GM18868 (cell line): ENCODE results near the gene CCDC136.

ENCODE experiments used
- ATAC-seq: cut with Tn5 transposase; IDR thresholded peaks from one replicate; pipeline ENCODE4 v1.9.1; 2021; ENCODE audit warnings: mild to moderate bottlenecking, moderate library complexity; ENCODE audit not compliant: unreplicated experiment

The CCDC136 gene

DNA sequence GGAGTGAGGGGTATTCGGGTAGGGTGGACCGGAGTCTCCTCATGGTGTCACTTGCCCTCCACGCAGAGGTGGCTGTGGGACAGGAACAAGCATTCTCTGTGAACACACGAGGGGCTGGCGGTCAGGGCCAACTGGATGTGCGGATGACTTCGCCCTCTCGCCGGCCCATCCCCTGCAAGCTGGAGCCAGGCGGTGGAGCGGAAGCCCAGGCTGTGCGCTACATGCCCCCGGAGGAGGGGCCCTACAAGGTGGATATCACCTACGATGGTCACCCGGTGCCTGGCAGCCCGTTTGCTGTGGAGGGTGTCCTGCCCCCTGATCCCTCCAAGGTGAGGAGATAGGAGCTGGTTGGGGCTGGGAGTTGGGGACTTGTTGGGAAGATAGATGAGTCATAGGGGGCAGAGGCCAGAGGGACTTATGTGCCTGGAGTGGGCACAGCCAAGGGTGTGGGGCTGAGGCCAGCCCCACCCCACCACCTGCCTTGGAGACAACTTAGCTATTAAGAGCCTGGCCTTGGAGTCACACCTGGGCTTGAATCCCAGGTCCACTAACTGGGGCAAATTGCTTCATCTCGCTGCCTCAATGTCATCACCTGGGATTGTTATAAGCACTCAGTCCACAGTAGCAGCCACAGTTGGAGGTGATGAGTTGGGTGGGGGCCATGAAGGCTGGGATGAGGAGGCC lies 52.3 kb downstream of the CCDC136 start:
- no peak for ATAC-seq

DNA sequence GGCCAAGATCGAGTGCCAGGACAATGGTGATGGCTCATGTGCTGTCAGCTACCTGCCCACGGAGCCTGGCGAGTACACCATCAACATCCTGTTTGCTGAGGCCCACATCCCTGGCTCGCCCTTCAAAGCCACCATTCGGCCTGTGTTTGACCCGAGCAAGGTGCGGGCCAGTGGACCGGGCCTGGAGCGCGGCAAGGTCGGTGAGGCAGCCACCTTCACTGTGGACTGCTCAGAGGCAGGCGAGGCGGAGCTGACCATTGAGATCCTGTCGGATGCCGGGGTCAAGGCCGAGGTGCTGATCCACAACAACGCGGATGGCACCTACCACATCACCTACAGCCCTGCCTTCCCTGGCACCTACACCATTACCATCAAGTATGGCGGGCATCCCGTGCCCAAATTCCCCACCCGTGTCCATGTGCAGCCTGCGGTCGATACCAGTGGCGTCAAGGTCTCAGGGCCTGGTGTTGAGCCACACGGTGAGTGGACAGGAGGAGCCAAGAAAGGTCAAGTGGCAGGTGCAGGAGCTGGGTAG lies 53.1 kb downstream of the CCDC136 start:
- ATAC-seq, result no peak

- no peak for ATAC-seq
These were observed 53.7 kb downstream of the CCDC136 start for GRCh38 chr7:128845475-128845874.

DNA sequence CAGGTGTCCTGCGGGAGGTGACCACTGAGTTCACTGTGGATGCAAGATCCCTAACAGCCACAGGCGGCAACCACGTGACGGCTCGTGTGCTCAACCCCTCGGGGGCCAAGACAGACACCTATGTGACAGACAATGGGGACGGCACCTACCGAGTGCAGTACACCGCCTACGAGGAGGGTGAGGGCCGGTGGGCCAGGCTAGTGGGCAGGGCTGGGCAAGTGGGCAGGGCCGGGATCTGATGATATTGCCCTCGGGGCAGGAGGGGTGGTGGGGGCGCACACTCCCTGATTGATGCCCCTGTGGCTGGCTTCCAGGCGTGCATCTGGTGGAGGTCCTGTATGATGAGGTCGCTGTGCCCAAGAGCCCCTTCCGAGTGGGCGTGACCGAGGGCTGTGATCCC lies 54.2 kb downstream of the CCDC136 start:
- ATAC-seq, result no peak

DNA sequence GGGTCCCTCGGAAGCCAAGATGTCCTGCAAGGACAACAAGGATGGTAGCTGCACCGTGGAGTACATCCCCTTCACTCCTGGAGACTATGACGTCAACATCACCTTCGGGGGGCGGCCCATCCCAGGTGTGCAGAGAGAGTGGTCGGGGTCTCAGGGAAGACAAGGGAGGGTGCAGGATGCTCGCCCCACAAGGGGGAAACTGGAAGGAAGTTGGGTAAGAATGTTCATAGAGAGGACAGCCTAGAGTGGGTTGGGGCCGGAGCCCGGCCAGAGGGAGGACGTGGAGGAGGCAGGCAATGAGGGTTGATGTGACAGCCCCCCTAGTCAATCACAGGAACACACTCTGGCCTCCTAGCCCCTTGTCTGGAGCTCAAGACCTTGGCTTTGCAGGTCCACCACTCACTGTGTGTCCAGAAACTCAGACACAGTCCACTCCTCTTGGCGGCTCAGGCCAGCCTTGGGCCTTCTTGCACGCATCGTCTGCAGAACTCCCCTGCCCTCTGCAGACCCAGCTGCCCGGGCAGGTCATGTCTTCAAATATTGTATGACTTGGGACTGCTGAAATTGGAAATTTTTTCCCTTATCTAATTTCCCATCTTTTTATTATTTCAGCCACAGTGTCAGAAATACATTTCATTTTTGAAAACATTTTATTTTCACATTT lies 55.1 kb downstream of the CCDC136 start:
- ATAC-seq, result no peak

GRCh38 chr7:128847721-128848211 lies 56.0 kb downstream of the CCDC136 start:
- no peak for ATAC-seq

- no peak for ATAC-seq
These were observed 56.8 kb downstream of the CCDC136 start for GRCh38 chr7:128848289-128849155.

- ATAC-seq, result no peak
These were observed 57.4 kb downstream of the CCDC136 start for GRCh38 chr7:128849156-128849515.

GRCh38 chr7:128849804-128850490 lies 58.2 kb downstream of the CCDC136 start:
- ATAC-seq, result no peak

- no peak for ATAC-seq
These were observed 60.9 kb downstream of the CCDC136 start for GRCh38 chr7:128852537-128853254.

DNA sequence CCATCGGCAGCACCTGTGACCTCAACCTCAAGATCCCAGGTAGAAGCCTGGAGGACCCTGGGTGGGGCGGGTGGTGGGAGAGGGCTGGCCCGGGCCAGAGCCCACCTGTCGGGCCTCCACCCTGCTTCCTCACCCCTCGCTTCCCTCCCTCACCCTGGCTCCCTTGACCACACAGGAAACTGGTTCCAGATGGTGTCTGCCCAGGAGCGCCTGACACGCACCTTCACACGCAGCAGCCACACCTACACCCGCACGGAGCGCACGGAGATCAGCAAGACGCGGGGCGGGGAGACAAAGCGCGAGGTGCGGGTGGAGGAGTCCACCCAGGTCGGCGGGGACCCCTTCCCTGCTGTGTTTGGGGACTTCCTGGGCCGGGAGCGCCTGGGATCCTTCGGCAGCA lies 62.0 kb downstream of the CCDC136 start:
- ATAC-seq, result no peak

DNA sequence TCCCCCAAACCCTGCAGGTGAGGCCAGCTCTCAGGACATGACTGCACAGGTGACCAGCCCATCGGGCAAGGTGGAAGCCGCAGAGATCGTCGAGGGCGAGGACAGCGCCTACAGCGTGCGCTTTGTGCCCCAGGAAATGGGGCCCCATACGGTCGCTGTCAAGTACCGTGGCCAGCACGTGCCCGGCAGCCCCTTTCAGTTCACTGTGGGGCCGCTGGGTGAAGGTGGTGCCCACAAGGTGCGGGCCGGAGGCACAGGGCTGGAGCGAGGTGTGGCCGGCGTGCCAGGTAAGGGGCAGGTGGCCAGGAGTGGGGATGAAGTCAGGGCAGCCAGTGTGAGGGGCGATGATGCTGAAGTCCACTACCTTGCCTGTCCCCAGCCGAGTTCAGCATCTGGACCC lies 62.6 kb downstream of the CCDC136 start:
- ATAC-seq, result no peak

DNA sequence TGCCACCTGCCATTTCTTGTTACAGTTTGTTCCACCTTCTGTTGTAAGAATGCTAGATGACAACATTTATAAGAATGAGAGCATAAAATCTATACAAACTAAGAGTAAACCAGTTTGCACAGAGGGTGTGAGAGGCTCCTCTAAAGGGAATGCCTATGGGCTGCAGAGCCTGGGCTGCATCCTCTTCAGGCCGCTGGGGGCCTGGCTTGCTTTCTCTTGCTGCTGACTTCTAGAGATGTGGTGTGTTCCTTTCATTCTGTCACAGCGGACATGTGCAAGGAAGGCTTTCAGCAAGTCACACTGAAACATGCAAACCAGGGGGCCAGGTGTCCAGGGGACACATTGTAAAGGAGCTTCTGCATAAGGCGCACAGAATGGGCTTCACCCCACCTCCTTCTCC lies 63.8 kb downstream of the CCDC136 start:
- ATAC-seq, result no peak

DNA sequence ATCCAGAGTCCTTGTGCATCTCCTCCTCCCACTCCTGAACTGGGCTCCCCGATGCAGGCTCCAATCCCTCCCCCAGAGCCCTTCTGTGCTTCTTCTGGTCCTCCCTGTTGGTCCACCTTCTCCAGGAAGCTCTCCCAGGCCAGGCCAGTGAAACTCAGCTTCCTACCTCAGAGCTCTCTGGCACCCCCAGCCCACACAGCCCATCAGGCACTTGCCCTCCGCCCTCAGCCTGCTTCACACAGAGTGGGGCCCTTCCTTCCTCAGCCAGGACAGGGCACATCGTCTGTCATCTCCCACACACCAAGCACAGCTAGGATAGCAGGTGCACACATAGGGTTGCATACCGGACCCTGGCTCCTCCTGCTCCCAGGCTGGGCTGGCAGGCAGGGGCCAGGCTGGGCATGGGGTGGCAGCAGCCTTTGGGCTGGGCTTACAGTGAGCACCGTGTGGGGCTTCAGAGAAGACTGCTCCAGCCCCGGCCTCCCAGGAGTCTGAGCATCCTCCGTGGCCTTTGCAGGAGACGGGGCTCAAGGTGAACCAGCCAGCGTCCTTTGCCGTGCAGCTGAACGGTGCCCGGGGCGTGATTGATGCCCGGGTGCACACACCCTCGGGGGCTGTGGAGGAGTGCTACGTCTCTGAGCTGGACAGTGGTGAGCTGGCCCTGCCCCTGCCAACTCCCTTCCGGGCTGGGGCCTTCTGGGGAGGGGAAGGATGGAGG lies 64.4 kb downstream of the CCDC136 start:
- ATAC-seq, result no peak

GRCh38 chr7:128858380-128859231 lies 66.8 kb downstream of the CCDC136 start:
- ATAC-seq, result no peak

DNA sequence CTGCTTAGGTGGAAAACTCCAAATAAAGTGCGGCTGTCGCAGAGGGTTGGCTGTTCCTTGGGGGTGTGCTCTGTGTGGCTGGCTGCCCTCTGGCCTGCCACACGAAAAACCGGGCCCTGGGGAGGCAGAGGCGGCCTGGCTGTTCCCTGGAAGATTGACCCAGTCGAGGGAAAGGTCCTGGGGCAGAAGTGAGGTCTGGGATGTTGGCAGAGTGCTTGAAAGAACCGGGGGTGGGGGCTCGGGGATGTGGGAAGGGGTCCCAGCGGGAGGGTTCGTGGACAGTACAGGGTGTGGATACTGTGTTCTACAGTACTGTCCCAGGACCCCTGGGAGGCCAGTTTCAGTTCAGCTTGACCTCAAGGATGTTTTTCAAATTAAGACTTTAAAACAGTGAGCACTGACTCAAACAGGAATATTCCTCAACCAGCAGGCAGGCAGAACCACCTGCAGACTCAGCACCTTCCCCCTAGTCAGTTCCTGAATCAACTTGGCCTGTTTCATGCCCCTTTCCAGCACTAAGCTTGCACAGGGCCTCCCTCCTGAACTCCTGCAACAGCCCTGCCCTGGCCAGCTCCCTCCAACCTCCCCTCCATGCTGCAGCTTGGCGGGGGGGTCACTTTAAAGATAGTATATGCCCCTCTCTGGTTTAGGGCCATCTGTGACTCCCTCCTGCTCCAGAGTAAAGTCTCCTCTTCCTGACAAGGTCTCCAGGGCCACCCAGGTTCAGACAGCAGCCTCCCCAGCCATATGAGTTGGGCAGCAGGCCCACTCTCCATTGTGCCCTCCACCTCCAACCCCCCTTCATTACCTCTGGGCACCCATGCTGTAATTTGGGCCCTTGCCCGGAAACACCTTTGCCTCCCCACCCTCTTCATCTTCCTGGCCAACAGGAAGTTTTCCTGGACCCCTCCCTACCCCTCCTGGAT lies 67.7 kb downstream of the CCDC136 start:
- ATAC-seq, result no peak
